Medulla oblongata (tissue), 1 donor: ENCODE results near the gene CBFA2T2.

Experiments
- DNase-seq: peaks from one replicate; pipeline ENCODE4 v3.0.0-alpha.2; 2015; ENCODE audit errors: extremely low spot score

Gene CBFA2T2

DNA sequence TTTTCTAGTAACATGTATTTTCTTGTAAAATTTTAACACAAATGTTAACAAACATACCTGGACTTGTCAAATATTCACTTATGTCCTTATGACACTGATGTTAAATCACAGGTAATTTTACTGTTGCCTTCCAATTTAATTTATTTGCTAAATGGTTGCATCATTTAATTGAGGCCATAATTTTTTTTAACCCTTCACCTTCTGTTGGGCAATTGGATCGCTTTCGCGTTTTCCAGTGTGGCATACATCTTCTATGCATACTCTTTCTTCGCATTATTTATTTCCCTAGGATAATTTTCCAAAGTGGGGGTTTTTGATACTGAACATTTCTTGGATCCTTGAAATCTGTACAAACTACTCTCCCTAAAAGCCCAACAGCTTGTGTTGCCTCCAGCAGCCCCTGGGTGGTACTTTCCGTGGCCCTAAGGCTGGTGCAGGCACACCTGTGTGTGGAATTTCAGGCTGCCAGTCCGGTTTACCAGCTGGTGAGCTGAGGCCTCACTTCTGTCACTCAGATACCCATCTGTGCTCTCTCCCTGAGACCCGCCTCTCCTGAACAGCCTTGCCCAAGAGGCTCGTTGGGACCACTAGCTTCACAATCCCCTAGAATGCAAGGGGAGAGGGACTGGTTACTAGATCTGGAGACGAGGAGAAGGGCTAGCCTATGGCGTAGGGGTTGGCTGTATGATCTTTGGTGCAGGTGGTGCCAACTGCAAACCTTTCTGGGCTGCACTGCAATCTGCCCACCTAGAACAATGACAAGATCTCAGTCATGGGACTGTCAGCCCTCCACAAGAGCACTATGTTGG, 161.1 kb downstream of the CBFA2T2 start:
- no peak for DNase-seq

DNA sequence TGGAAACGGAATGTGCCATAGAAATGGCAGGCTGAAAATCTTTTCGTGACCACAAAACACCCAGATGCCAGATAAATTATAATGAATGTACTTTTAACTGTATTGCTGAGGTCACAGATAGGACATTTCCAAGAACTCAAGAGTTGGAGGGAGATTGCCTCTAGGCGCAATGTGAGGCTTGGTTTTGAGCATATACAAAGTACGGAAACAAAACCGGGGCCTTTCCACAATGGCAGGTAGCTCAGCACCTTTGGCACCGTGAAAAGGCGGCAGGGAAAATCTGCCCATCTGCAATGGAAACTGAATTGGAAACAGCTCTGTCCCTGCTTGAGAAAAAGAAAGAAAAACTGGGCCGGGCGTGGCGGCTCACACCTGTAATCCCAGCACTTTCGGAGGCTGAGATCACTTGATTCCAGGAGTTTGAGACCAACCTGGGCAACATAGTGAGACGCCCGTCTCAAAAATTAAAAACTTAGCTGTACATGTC, 161.7 kb downstream of the CBFA2T2 start:
- DNase-seq: no peak

DNA sequence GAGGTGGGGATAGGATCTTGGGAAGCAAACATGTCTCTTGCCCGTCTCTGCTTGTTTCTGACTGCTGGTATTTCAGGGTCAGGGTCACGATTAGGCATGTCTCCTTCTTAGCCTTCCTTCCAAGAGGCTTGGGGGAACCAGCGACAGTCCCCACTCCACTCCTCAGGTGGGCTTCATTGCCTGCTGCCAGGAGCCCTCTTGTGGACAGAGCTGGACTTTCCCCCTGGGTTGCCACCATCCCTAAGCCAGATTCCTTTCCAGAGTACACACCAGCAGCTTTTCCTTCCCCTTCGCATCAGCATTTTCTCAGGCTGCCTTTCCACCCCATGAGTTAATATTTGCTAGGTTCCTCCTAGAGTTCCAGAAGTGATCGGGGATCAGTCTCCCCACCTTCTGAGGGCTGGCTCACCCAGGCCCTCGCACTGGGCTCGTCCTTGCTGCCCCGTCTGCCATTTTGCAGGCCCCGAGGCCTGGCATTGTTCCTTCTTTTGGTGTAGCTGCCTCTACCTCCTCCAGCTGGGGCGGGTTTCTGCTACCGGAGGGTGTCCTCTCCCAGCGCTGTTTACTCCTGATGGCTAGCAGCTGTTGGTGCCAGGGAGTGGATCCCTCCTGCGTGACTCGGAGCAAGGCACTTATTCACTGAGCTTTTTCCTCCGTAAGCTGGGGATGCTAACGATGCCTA, 163.5 kb downstream of the CBFA2T2 start:
- DNase-seq: peak; percentile 78

DNA sequence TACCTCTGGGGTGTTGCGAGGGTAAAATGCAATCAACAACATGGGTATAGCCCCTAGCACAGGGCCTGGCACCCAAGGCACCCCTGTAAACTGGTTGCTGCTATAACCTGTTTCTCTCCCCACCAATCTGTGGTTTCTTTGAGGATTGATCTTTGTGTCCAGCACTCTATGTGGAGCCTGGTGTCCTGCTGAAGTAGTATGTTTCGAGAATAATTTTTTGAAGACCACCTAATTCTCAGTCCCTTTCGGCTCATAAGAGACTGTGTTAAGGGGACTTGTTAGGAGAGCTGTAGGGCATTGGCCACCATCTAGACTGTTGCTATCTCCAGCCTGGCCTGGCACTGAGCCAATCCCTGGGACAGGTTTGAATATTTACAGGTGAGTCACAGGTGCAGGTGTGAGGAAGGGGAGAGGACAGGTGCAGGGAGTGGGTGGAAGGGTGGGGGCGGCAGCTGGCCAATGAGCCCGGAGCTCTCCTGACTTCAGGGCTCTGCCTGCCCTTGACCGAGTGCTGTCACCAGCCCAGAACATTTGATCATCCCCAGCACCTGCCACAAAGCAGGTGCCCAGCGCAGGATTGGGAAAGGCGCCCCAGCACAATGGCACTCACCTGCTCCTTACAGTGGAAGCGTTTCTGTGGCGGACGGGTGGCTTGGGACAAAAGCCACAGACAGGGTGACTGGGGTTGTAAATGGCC, 164.2 kb downstream of the CBFA2T2 start:
- DNase-seq: no peak

DNA sequence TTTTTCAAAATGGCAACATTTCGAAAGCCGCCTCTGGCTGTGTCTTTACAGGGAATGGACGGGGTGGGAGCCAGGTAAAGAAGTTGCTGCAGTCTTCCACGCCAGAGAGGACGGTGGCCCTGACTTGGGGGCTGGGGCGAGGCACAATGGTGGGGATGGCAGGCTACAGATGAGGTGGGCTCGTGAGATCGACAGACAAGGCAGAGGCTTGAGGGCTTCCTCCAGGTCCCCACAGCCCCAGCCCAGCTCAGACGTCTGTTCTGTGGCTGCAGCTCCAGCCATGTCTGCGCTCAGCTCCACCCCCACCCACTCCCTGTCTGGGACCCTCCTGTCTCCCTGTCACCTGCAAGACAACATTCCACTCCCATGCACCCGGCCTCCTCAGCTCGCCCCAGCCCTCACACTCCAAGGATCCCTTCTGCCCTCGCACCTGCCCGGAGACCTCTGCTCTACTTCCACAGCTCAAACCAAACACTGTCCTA, 164.8 kb downstream of the CBFA2T2 start:
- no peak for DNase-seq

DNA sequence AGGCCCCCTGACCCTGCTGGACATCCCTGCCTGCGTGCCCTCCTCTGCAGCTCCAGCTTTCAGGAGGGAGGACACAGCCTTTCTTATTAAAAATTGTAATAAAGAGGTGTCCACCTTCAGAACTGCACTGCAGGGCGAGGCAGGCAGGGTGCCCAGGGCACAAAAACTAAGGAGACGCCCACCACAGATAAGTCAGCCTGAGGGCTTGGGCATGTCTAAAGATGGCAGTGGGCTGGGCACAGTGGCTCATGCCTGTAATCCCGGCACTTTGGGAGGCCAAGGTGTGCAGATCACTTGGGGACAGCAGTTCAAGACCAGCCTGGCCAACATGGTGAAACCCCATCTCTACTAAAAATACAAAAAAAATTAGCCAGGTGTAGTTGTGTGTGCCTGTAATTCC, 165.3 kb downstream of the CBFA2T2 start:
- DNase-seq: no peak

DNA sequence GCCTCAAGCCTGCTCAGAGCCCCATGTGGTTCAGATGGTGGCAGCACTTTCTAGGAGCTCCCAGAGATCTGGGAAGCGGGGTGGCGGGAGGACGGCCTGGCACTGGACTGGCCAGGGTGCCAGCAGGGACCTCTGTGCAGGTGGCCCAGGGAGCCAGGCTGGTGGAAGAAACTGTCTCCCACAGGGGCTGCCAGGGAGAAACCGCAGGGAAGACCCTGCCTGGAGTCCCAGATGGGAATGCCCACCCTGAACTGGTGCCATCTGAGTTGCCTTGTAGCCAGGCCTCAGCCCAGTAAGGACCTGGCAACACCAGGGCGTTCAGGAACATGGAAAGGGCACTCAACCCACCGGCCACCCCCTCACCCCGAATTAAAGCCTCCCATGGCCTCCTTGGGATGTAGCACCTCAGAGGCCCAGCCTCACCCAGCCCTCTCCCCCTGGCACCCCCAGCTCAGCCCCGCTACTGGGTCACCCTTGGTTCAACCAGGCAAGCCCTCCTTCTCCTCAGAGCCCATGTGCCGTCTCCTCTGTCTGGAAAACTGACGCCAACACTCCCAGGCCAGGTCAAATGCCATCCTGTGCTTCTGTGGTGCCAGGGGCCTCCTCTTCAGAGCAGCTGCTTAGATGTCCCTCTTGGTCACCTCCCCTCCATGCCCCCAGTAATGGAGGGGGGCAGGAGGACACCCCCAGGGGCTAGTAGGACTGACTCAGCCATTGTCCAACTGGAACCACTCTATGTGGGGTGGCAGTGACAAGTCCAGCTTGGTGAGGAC, 166.3 kb downstream of the CBFA2T2 start:
- DNase-seq: no peak

DNA sequence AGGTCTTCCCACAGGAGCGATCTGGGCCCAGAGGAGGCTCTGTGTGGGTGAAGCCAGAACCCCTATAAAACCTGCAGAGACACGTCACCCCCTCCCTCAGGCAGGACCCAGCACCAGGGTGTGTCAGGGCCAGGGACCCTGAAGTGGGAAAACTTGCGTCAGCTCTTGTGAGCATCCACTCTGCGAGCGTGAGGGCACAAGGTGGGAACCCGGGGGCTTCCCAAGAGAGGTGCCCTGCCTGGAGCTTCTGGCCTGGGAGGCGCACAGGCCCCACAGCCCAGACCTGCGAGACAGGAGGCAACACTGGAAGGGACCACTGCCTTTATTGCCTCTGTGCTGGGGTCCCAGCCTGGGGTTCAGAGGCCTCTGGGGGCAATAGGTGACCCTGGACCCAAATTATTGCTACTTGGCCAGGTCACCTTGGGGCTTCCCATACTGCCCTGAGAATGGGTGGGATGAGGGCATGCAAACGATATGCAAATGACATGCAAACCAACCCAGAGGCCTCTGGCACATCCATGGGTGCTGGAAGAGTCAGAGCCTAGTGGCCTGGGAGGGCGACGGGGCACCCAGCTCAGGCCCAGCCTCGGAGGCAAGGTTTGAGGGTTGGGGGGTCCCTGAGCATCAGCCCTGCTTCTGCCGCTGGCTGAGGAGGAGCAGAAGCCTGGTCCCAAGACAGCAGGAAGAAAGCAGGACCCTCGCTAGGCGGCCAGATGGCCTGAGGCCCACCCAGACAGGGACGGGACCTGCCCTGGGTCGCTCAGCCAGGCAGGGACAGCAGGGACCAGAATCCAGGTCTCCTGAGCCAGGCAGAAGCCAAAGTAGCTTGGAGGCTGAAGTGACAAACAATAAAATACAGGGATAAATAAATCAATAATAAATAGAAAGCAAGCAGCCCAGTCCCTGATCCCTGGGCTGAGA, 167.1 kb downstream of the CBFA2T2 start:
- DNase-seq: no peak

DNA sequence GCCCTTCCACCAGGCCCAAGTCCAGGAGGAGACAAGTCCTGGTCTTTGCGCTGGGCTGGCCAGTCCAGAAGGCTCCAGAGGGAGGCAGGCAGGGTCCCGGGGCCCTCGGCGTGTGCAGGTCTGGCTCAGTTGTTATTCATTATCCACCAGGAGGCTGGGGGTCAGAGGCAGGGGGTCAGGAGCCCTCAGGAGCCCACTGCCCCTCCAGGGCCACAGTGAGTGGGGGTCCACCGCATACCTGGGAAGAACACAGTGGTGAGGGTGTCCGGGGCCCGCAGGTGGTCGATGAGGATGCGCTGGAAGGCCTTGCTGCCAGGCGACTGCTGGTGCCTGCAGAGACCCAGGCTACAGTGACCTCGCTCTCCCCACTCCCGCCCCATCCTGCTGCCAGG, 167.8 kb downstream of the CBFA2T2 start:
- no peak for DNase-seq

DNA sequence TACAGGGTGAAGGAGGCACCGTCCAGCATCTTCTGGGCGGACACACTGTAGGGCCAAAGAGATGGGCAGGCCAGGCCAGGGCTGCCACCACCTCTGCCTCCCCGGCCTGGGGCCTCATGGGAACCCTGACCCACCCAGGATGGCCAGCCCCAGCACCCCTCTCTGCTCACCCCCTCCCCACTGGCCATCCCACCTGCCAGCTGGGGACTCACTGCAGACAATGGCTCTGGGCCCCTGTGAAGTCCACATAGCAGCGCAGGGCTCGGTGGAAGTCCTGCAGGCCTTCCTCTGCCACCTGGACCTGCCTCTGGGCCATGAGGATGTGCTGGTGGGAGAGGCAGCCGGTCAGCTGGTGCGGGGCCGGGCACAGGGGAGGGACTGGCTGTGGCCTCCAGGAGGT, 168.6 kb downstream of the CBFA2T2 start:
- DNase-seq: no peak

DNA sequence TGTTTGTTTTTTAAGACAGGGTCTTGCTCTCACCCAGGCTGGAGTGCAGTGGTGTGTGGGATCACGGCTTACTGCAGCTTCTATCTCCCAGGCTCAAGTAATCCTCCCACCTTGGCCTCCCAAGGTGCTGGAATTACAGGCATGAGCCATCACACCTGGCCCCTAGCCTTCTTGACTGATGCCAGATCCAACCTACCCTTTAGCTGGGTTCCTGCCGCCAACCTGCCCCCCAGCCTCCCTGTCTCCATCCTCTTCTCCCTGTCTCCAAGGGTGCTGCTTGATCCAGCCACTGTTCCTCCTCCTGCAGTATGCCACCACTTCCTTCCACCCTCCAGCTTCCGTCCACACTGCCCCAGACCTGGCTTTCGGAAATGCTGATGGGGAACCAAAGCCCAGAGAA, 169.0 kb downstream of the CBFA2T2 start:
- DNase-seq: no peak

DNA sequence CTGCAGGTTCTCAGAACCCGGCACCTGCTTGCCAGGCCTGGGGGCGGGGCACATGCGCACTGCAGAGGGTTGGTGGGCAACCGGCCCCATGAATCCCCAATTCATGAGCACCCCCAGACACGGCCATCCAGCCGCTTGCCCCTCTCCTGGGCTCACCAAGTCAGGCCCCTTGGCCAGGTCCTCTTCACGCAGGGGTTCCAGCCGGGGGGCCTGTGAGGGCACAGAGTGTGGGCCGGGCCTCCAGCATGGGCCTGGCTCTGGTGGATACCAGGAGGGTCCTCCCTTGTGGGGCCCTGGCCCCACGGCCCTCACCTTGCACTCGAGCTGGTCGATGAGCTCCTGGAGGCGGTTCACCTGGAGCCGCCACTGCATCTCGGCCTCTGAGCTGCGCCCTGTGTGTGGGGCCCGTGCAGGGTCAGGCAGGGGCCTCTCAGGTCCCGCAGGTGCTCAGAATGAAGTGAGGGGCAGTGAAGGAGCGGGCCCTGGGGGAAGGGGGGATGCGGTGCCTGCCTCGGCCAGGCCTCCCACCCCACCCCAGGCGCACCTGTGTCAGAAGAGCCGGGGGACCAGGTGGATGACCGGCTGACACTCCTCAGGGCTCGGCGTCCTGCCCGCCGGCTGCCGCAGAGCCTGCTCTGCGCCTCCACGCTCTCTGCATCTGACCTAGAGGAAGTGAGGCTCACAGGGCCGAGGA, 169.6 kb downstream of the CBFA2T2 start:
- no peak for DNase-seq

DNA sequence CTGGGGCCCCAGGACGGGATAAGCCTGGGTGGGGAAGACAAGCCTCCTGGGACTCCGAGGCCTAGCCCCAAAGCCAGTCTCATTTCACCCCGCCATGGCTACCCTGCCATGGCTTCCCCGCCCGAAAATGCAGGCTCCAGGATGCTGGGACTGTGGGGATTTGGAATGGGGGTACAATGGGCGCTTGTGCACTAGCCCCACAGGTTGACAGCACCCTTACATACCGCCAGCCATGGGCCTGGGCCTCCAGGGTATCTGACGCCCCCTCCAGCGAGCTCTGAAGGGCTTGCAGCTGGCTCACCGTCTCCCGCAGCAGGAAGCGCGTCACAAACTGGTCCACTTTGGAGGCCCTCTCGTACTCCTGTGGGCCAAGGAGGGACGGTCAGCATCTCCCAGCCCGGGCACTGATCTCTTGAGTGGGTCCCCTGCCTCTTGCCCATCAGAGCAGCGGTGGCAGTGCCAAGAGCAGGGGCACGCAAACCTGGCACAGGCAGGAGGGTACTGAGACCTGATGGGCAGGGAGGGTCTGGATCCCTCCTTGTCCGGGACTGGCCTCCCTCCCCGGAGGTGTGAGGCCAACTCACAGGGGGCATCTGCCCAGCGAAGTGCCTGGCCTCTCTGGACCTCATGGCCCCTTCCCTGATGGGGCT, 170.3 kb downstream of the CBFA2T2 start:
- DNase-seq: no peak

DNA sequence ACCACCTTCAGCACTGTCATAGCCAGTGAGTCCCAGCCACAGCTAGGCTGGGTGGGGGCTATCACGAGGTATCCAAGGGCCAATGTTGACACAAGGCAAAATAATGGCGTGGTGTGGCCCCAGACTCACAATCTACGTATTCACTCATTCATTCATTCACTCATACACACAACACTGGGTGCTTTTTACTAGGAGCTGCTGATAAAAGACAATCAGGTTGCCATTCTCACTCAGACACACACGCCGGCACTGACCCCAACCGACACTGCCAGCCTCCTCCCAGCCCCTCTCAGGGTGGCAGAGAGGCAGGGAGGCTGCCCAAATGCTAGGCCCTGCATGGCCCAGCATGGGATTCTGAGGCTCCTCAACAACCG, 170.8 kb downstream of the CBFA2T2 start:
- DNase-seq: no peak

DNA sequence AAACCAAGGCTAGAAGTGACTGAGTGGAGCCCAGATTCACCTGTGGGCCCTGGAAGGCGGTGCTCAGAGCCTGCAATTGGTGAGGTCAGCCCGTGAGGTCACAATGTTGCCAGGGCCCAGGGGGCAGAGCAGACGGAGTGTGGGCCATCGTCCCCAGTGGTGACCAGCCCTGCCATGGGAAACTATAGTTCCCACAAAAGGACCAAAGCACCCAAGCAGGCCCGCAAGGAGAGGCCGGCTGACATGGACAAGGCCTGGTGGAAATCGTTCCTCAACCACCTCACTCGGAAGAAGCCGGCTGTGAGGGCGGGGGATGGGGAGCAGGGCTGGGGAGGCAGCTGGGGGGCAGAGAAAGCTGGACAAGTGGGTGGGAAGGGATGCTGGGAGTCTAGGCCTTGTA, 172.3 kb downstream of the CBFA2T2 start, which contains the start of gene C20orf144:
Gene C20orf144 (plus strand): TSS at position 156 of the 400 bp plus-strand sequence. CDS start 19 bp downstream, at position 175.
- no peak for DNase-seq

DNA sequence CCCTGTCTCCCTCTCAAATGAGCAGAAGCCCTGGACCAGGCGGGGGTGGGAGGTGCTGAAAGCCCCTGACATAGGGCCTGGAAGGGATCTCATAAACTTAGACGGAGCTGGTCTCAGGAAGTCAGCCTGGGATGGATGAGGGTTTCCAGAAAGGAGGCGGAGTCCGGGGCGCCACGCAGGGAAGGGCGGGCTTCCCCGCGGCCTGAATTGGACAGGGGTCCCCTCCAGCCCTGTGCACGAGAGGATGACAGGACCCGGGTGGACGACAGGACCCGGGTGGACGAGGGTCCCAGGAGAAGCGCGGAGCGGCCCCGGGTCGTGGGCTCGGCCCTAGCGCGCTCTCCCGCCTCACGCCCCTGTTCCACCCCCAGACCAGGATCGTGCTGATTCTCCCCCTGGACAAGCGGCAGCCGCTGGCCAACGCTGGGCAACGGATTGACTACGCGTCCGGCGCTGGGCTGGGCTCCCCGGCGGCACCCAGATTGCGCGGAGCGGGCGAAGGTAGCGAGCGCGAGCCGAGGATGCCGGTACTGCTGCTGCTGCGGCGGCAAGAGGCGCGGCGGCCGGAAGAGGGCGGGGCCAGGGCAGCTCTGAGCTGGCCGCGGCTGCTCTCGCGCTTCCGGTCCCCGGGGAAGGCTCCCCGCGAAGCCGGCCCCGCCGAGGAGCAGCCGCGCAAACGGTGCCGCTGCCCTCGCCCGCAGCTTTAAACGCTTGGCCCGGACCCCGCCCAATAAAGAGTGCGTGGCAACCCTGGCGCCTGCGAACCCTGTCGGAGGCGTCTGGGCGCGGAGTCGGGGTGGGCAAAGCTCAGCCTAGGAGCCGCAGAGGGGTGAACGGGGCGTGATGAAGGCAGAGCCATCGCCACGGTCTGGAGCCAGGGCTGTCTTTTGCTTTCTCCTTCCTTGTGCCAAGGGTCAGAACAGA, 173.5 kb downstream of the CBFA2T2 start:
- peak; percentile 82 for DNase-seq

DNA sequence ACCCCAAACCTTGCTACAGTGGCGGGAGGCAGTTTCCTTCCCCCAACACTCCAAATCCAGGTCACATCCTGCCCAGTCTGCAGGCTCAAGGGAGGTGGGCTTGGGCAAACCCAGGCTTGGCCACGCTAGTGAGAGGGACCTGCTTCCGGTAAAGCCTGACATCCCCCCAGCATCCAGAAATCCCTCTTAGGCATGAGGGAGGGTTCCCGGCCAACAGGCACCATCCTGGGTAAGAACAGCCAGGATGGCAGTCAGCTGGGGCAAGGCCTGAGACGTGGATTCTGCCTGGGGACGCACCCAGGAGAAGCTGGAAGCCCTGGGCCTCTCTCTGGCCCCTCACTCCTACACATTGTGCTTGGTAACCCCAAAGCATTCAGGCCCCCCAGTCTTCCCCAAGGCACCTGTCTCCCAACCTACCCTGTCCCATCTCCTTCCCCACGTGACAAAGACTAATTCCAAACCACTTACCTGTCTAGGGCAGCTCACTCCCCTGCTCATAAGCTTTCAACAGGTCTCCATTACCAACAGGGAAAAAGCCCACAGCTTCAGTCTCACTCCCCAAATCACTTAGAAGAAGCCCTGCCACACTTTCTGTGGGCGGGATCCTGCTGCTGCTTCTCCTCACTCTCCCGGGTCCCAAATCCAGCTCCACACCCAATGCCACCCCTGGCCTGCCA, 174.3 kb downstream of the CBFA2T2 start:
- DNase-seq: no peak

DNA sequence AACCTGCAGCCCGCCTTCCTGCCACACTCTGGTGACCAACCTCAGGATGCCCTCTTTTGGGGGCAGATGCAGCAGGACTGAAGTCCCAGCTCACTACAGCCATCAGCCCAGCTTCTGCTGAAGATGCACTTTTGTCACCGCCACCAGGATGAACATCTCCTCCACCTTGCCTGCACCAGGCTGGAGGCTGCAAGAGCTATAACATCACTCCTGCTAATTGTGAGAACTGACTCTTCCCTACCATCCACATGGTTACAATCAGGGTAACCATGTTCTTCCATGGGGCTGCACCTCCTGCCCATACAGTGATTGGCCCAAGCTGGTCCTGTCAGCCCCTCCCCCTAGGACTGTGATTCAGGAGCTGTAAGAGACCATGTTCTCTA, 174.9 kb downstream of the CBFA2T2 start:
- no peak for DNase-seq
